NOMO-1 treated with dmso at 0.1 percent for 144 hours (cell line): ENCODE measurements around the gene SLC35F4.

ENCODE experiments used
- DNase-seq: peaks from one replicate; lab custom pipeline; 2025; ENCODE audit not compliant: unreplicated experiment; lab: John Stamatoyannopoulos, UW

SLC35F4 gene

GRCh38 chr14:57549765-57550420 is 316.0 kb downstream of the SLC35F4 start:
- DNase-seq = no peak

GRCh38 chr14:57549016-57549564 is 316.8 kb downstream of the SLC35F4 start:
- DNase-seq = no peak

- no peak for DNase-seq
These were observed 318.8 kb downstream of the SLC35F4 start for GRCh38 chr14:57547131-57547530.

GRCh38 chr14:57533214-57533613 is 332.7 kb downstream of the SLC35F4 start:
- no peak for DNase-seq

GRCh38 chr14:57530571-57530970 is 335.3 kb downstream of the SLC35F4 start:
- no peak for DNase-seq

- no peak for DNase-seq
These were observed 338.9 kb downstream of the SLC35F4 start for GRCh38 chr14:57526942-57527341.

- no peak for DNase-seq
These were observed 346.8 kb downstream of the SLC35F4 start for GRCh38 chr14:57519043-57519442.
